Heart left ventricle (tissue), 13 donors: ENCODE data around the gene SLC25A13.

ENCODE experiments used
- CTCF ChIP-seq, 12 donors: fragments of 200-600 bp; sonication (generic) in 4 of 12; IDR thresholded peaks; one replicate each; pipeline versions ENCODE4 v1.5.0 to v1.8.0; 2018 to 2022; ENCODE audit warnings: antibody characterized with exemption in 12 of 12, mild to moderate bottlenecking in 5 of 12
- POLR2A ChIP-seq, 2 donors: fragments of 450-650 bp; IDR thresholded peaks; one replicate each; pipeline ENCODE4 v1.6.1; 2017; ENCODE audit warnings: antibody characterized with exemption in 2 of 2, mild to moderate bottlenecking in 2 of 2, moderate library complexity in 2 of 2
- donor health status: ischemic (EF 13 %, LVEDD 7.1; RV severe dilation, severe dysfunction).
- donor health status: DM: no; HTN: yes; CAD: no.
- donor health status: DM: no; HTN: no; CAD: no.
- donor health status: ischemic (EF 25% LVEDD 6.9; RV normal size, moderate dysfunction).
- donor health status: ischemic (EF 25% LVEDD 5.7; RV mildly dilated, moderate dysfunction).
- donor health status: ischemic (EF 35%, LVEDD 5.7; RV mildly dilated, moderate dysfunction).
- donor health status: nonischemic (EF 11% LVEDD 7.7; RV severe dilation, severe dysfunction).
- donor health status: DM: yes; HTN: yes; CAD: no.
- donor health status: PGD.
- donor health status: ischemic (EF 29% LVEDD 5.4; RV normal size, mild dysfunction).
- donor health status: nonischemic (EF 23%, LVEDD 6.1; RV moderate dilation, normal function).

GRCh38 chr7:96217147-96217546, 104.8 kb downstream of the SLC25A13 start:
- TF ChIP-seq CTCF (IDR thresholded peaks at IDR 0.05) (no peak), POLR2A (IDR thresholded peaks at IDR 0.05) (no peak)
